Stomach (tissue), 4 donors: Measurements from ENCODE around the gene HMGN4.

Experiments used
- CTCF ChIP-seq, 7 experiments: fragments of 450-650 bp in 4 of 7; fragments of 200-600 bp in 3 of 7; sonication (generic) in 3 of 7; IDR thresholded peaks; one replicate each; pipeline ENCODE4 v1.5.1; 2016 to 2019; ENCODE audit warnings: antibody characterized with exemption in 7 of 7, control low read depth in 2 of 7, mild to moderate bottlenecking in 1 of 7
- POLR2AphosphoS5 ChIP-seq, 3 donors: sonication (generic); formaldehyde crosslinking; IDR thresholded peaks; one replicate each; pipeline ENCODE4 v1.6.1; 2016; ENCODE audit warnings: antibody characterized with exemption in 3 of 3

- TF ChIP-seq CTCF (IDR thresholded peaks at IDR 0.05) = no peak
- no peak for TF ChIP-seq POLR2AphosphoS5 (IDR thresholded peaks at IDR 0.05)
Measured at GRCh38 chr6:26524722-26525370, 13.3 kb upstream of the HMGN4 start.
